Glomerular endothelial cell (primary cell): ENCODE measurements around the gene DAO. TPM values are rescaled to one million over a fixed set of nuclear protein-coding genes. Genes with fewer than 3 reads are reported as not detected.

Source experiments
- DNase-seq: peaks from one replicate; pipeline ENCODE4 v3.0.0-alpha.2; 2011; ENCODE audit warnings: low read depth, low spot score; ENCODE audit errors: extremely low read depth
- total RNA-seq: library from RNA; depleted of rRNA; stranded (reverse); fragments of >200 nt; gene quantifications from 2 replicates; pipeline ENCODE4 v1.2.3, GENCODE V29; 2015

Gene DAO
- total RNA-seq, 1 donor from 2014 or later: not detected

- DNase-seq: no peak
Measured at GRCh38 chr12:108916336-108916735, 36.4 kb downstream of the DAO start.

- no peak for DNase-seq
Measured at GRCh38 chr12:108918206-108918605, 38.3 kb downstream of the DAO start.

- no peak for DNase-seq
Measured at GRCh38 chr12:108918960-108919642, 39.2 kb downstream of the DAO start.

GRCh38 chr12:108921946-108922345 lies 42.1 kb downstream of the DAO start:
- DNase-seq: no peak

- DNase-seq: no peak
Measured at GRCh38 chr12:108922918-108923317, 43.0 kb downstream of the DAO start.

DNA sequence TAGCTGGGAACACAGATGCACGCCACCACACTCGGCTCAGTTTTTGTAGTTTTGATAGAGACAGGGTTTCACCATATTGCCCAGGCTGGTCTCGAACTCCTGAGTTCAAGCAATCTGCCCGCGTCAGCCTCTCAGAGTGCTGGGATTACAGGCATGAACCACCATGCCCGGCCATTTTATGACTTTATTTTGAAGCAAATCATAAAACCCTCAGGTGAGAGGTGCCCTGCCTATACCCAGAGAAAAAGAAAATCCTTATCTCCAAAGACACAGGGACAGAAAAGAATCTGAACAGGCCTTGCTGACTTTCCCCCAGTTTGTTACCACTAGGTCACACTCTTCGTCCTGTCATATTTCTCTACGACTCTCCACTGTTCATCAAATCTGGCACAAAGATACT lies 48.8 kb downstream of the DAO start:
- no peak for DNase-seq

GRCh38 chr12:108930155-108930554 lies 50.3 kb downstream of the DAO start:
- DNase-seq: no peak

- DNase-seq: no peak
Measured at GRCh38 chr12:108930756-108931155, 50.9 kb downstream of the DAO start.

- no peak for DNase-seq
Measured at GRCh38 chr12:108933949-108934348, 54.1 kb downstream of the DAO start.

DNA sequence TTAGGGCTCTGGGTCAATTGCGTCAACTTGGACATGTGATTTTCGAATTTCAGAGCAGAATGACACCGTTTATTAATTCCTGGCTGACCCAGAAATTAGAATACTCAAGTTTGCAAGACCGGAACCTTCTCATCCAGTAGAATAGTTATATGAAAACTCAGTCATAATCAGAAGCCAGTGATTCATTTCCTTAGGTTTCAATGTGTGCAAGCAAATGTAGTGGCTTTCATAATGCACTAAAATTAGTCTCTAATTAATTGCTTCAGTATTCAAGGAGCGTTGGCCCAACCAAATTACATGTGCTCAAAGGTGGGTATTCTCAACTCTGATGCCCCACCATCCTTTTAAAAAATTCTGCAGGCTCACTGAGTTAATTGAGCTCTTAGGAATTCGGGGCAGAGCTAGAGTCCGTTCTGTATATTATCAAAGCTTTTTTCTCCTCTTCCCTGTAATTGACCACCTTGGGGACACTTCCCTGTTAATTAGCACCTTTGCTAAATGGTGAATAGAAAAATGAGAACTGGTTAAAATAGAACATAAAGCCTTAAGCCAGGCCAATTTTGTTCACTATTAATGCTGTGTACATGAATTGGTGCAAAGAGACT lies 55.4 kb downstream of the DAO start:
- DNase-seq: no peak

GRCh38 chr12:108938247-108938924 lies 58.5 kb downstream of the DAO start:
- DNase-seq: no peak

DNA sequence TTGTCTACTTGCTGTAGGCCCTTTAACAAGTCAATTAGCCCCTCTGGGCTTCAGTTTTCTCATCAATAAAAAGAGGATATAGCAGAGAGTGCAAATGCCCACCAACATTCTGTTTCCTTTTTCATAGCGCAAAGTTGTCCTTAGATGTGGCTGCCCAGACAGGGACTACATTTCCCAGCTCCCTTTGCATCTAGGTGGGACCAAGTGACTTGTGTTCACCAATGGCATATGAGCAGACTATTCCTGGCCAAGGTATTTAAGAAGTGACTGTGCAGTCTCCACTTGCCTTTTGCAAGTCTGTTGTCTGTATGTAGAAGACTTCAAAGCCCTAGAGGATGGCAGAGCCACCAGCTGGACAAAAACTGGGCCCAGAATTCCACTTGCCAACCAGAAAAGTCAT lies 59.7 kb downstream of the DAO start:
- no peak for DNase-seq

DNA sequence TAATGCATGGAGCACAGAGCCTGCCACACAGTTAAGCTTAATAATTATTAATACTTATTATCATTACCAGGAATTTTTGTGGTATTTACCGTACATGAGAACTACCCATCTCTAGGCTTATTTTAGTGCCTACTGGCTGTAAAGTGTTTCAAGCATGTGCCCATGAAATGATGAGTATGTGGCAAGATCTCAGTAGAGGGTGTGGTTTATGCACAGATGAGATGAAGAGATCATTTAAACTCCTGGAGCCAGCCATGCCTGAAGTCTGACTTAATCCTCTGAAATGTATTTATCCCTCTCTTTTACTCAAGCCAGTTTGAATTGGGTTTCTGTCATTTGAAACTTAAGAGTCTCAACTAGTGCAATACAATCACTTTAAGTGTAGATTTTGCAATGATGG lies 60.2 kb downstream of the DAO start:
- DNase-seq: no peak

DNA sequence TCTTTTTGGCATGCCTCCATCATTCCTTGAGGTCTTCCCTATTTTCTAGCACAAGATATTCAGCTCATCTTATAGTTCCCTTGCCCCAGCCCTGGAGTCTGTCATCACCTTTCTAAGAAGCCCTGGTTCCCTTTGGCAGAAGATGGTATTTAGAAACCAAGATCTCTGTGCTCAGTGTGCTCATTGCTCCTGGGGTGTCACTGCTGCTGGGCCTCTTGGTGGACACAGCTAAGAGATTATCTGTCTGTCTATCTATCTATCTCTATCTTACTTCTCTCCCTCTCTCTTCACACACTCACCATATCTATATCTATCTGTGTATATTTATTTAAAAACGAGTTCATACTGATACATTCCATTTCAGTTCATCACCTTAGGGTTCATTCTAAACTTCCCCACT lies 67.2 kb downstream of the DAO start:
- DNase-seq: no peak

DNA sequence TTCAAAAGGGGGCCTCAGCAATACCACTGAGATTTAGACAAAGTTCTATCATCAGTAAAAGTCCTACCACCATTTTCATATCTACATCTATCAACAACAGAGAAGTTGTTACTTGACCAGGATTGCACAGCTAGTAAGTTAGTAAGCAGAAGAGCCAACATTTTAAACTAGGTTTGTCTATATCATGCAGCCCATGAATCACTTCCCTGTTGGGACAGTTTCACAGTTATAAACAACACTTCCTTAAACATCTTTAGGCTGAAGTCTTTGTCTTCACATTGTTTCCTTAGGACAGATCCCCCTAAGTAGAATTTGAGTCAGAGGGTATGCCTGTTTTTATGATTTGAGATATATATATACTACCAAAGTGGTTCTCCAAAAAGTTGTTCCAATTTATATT lies 68.5 kb downstream of the DAO start:
- no peak for DNase-seq

GRCh38 chr12:108949976-108950375 lies 70.1 kb downstream of the DAO start:
- DNase-seq: no peak

Other genes with a start within 250 kb of the DAO start
- 0.48 and 0.58 TPM in 2 replicates for gene SELPLG, start 246.2 kb upstream of the DAO start, total RNA-seq
- gene CORO1C, start 148.6 kb upstream of the DAO start, total RNA-seq: 167 and 291 TPM in 2 replicates
- gene SSH1, start 22.5 kb upstream of the DAO start, total RNA-seq: 31.6 and 54.4 TPM in 2 replicates
- not detected in 2 replicates for gene SVOP, start 141.0 kb downstream of the DAO start, total RNA-seq
- 6.7 and 8.2 TPM in 2 replicates for gene USP30, start 172.5 kb downstream of the DAO start, total RNA-seq
- 6.1 and 12.1 TPM in 2 replicates for gene ALKBH2, start 213.4 kb downstream of the DAO start, total RNA-seq
- 27.6 and 40.8 TPM in 2 replicates for gene UNG, start 217.5 kb downstream of the DAO start, total RNA-seq
- gene ACACB, start 236.5 kb downstream of the DAO start, total RNA-seq: 1.4 and 6.0 TPM in 2 replicates